NCI-H82 treated with DMSO at 0.1 percent for 48 hours (cell line): Measurements from ENCODE around the gene ZNF99.
"Not testable (repeated sequence)": the region's sequence is repeated elsewhere in the genome, so short reads cannot be mapped to it uniquely, and the experiment has no call there.

Experiments
- DNase-seq: peaks from one replicate; lab custom pipeline; 2025; ENCODE audit not compliant: unreplicated experiment; lab: John Stamatoyannopoulos, UW

ZNF99 gene

GRCh38 chr19:22783651-22784410 lies at the start of gene ZNF99:
ZNF99 (minus strand) TSS chr19:22784151; CDS start chr19:22784016, 135 bp downstream.
- DNase-seq: no peak

GRCh38 chr19:22832031-22832762 lies 48.2 kb upstream of the ZNF99 start, which contains the start of gene ZNF723:
ZNF723 (plus strand) TSS chr19:22832291; CDS start chr19:22832380, 89 bp downstream.
- no peak for DNase-seq

GRCh38 chr19:22831211-22831610 lies 47.3 kb upstream of the ZNF99 start:
- no peak for DNase-seq

GRCh38 chr19:22814124-22814523 lies 30.2 kb upstream of the ZNF99 start:
- DNase-seq: no peak

- DNase-seq: no peak
These were observed 23.3 kb upstream of the ZNF99 start for GRCh38 chr19:22807061-22807835.

- no peak for DNase-seq
These were observed 22.5 kb upstream of the ZNF99 start for GRCh38 chr19:22806418-22806817.

GRCh38 chr19:22797040-22797439 lies 13.1 kb upstream of the ZNF99 start:
- no peak for DNase-seq

- DNase-seq: not testable (repeated sequence)
These were observed 8.9 kb upstream of the ZNF99 start for GRCh38 chr19:22792863-22793262.

GRCh38 chr19:22735911-22736645 lies 47.9 kb downstream of the ZNF99 start:
- DNase-seq: no peak

GRCh38 chr19:22733691-22734090 lies 50.3 kb downstream of the ZNF99 start:
- DNase-seq: no peak

GRCh38 chr19:22728214-22728613 lies 55.7 kb downstream of the ZNF99 start:
- DNase-seq: not testable (repeated sequence)

GRCh38 chr19:22721533-22721932 lies 62.4 kb downstream of the ZNF99 start:
- not testable (repeated sequence) for DNase-seq

GRCh38 chr19:22708983-22709382 lies 75.0 kb downstream of the ZNF99 start:
- no peak for DNase-seq

GRCh38 chr19:22703096-22703495 lies 80.9 kb downstream of the ZNF99 start:
- not testable (repeated sequence) for DNase-seq

- DNase-seq: not testable (repeated sequence)
These were observed 81.3 kb downstream of the ZNF99 start for GRCh38 chr19:22702661-22703060.
